ENCODE measurements around the gene PPP1R3A. TPM values are rescaled to one million over a fixed set of nuclear protein-coding genes. Genes with fewer than 3 reads are reported as not detected.

The PPP1R3A gene
- total and polyA plus RNA-seq, 2 experiments from 2014 or later = not detected

GRCh38 chr7:113878394-113878992, 40.3 kb downstream of the PPP1R3A start:
- no peak overlapping the region for H3K9ac ChIP-seq
- H3K36me3 ChIP-seq (ENCODE audit: low read depth) = no peaks in the 10 kb centered on the region
- H3K4me2 ChIP-seq (ENCODE audit: unreplicated experiment) = no peak overlapping the region
- no peaks in the 10 kb centered on the region for H3K9me2 ChIP-seq (ENCODE audit: insufficient read depth)
- H4K20me1 ChIP-seq (ENCODE audit: insufficient read depth) = no peaks in the 10 kb centered on the region
- no peak overlapping the region for H3K4me3 ChIP-seq
- in situ Hi-C loops (cut with MboI) = no loop called here
- TF ChIP-seq EZH2 (IDR thresholded peaks at IDR 0.05; ENCODE audit: insufficient read depth, poor library complexity, severe bottlenecking) = no peak
- no peak for TF ChIP-seq EZH2phosphoT487 (IDR thresholded peaks at IDR 0.05; ENCODE audit: insufficient read depth, low read depth)
- 13 to 14% methylated on average over 7 of the region's 7 CpGs for WGBS, 2 experiments (ENCODE audit: low coverage in 1 of 2, low lambda C conversion rate in 2 of 2, missing lambda C conversion rate in 2 of 2)
- no peaks in the 10 kb centered on the region for H3K27me3 ChIP-seq (replicated peaks; ENCODE audit: insufficient read depth)
- no peaks in the 10 kb centered on the region for H3K4me1 ChIP-seq (ENCODE audit: insufficient read depth)
- H3F3A ChIP-seq (ENCODE audit: insufficient read depth) = no peaks in the 10 kb centered on the region
- H2AFZ ChIP-seq = no peak overlapping the region
- no peak for DNase-seq
- H3K27ac ChIP-seq = no peak overlapping the region
- H3K79me2 ChIP-seq (ENCODE audit: insufficient read depth) = no peaks in the 10 kb centered on the region
- H3K9me3 ChIP-seq (ENCODE audit: low read depth) = no peaks in the 10 kb centered on the region

- H3K9me2 ChIP-seq (ENCODE audit: insufficient read depth) = no peaks in the 10 kb centered on the region
- H3K4me2 ChIP-seq (ENCODE audit: unreplicated experiment) = no peak overlapping the region
- TF ChIP-seq EZH2phosphoT487 (IDR thresholded peaks at IDR 0.05; ENCODE audit: insufficient read depth, low read depth) = no peak
- TF ChIP-seq EZH2 (IDR thresholded peaks at IDR 0.05; ENCODE audit: insufficient read depth, poor library complexity, severe bottlenecking) = no peak
- 14 to 16% methylated on average over 2 of the region's 2 CpGs for WGBS, 2 experiments (ENCODE audit: low coverage in 1 of 2, low lambda C conversion rate in 2 of 2, missing lambda C conversion rate in 2 of 2)
- H3K36me3 ChIP-seq (ENCODE audit: low read depth) = no peaks in the 10 kb centered on the region
- in situ Hi-C loops (cut with MboI) = no loop called here
- no peaks in the 10 kb centered on the region for H3K9me3 ChIP-seq (ENCODE audit: low read depth)
- H3K79me2 ChIP-seq (ENCODE audit: insufficient read depth) = no peaks in the 10 kb centered on the region
- no peak overlapping the region for H2AFZ ChIP-seq
- no peaks in the 10 kb centered on the region for H3K27me3 ChIP-seq (replicated peaks; ENCODE audit: insufficient read depth)
- no peaks in the 10 kb centered on the region for H3F3A ChIP-seq (ENCODE audit: insufficient read depth)
- H3K4me3 ChIP-seq = no peak overlapping the region
- H3K27ac ChIP-seq = no peak overlapping the region
- H4K20me1 ChIP-seq (ENCODE audit: insufficient read depth) = no peaks in the 10 kb centered on the region
- H3K9ac ChIP-seq = no peak overlapping the region
- no peaks in the 10 kb centered on the region for H3K4me1 ChIP-seq (ENCODE audit: insufficient read depth)
- DNase-seq = no peak
Observed at GRCh38 chr7:113875224-113875623, 43.6 kb downstream of the PPP1R3A start.

GRCh38 chr7:113873554-113874151, 45.2 kb downstream of the PPP1R3A start:
- H3K27ac ChIP-seq = no peak overlapping the region
- TF ChIP-seq EZH2phosphoT487 (IDR thresholded peaks at IDR 0.05; ENCODE audit: insufficient read depth, low read depth) (no peak), EZH2 (IDR thresholded peaks at IDR 0.05; ENCODE audit: insufficient read depth, poor library complexity, severe bottlenecking) (no peak)
- no peaks in the 10 kb centered on the region for H3F3A ChIP-seq (ENCODE audit: insufficient read depth)
- DNase-seq = no peak
- no peaks in the 10 kb centered on the region for H3K79me2 ChIP-seq (ENCODE audit: insufficient read depth)
- no peak overlapping the region for H3K4me3 ChIP-seq
- H3K9ac ChIP-seq = no peak overlapping the region
- H2AFZ ChIP-seq = no peak overlapping the region
- no peaks in the 10 kb centered on the region for H3K27me3 ChIP-seq (replicated peaks; ENCODE audit: insufficient read depth)
- H3K4me1 ChIP-seq (ENCODE audit: insufficient read depth) = no peaks in the 10 kb centered on the region
- no peaks in the 10 kb centered on the region for H3K9me2 ChIP-seq (ENCODE audit: insufficient read depth)
- in situ Hi-C loops (cut with MboI) = no loop called here
- no peaks in the 10 kb centered on the region for H3K36me3 ChIP-seq (ENCODE audit: low read depth)
- H3K9me3 ChIP-seq (ENCODE audit: low read depth) = no peaks in the 10 kb centered on the region
- H3K4me2 ChIP-seq (ENCODE audit: unreplicated experiment) = no peak overlapping the region
- H4K20me1 ChIP-seq (ENCODE audit: insufficient read depth) = no peaks in the 10 kb centered on the region
- 24 to 47% methylated on average over 2 of the region's 2 CpGs for WGBS, 2 experiments (ENCODE audit: low coverage in 1 of 2, low lambda C conversion rate in 2 of 2, missing lambda C conversion rate in 2 of 2)

- Histone ChIP-seq H3K4me2 (ENCODE audit: unreplicated experiment) (no peak overlapping the region), H3K27me3 (replicated peaks; ENCODE audit: insufficient read depth) (no peaks in the 10 kb centered on the region), H3K79me2 (ENCODE audit: insufficient read depth) (no peaks in the 10 kb centered on the region), H3K9ac (no peak overlapping the region), H3K27ac (no peak overlapping the region), H3K4me3 (no peak overlapping the region), H3K9me2 (ENCODE audit: insufficient read depth) (no peaks in the 10 kb centered on the region), H3K36me3 (ENCODE audit: low read depth) (no peaks in the 10 kb centered on the region), H3F3A (ENCODE audit: insufficient read depth) (no peaks in the 10 kb centered on the region), H2AFZ (no peak overlapping the region), H3K4me1 (ENCODE audit: insufficient read depth) (no peaks in the 10 kb centered on the region), H4K20me1 (ENCODE audit: insufficient read depth) (no peaks in the 10 kb centered on the region), H3K9me3 (ENCODE audit: low read depth) (no peaks in the 10 kb centered on the region)
- 36 to 39% methylated on average over 1 of the region's 1 CpG for WGBS, 2 experiments (ENCODE audit: low coverage in 1 of 2, low lambda C conversion rate in 2 of 2, missing lambda C conversion rate in 2 of 2)
- in situ Hi-C loops (cut with MboI) = no loop called here
- TF ChIP-seq EZH2 (IDR thresholded peaks at IDR 0.05; ENCODE audit: insufficient read depth, poor library complexity, severe bottlenecking) (no peak), EZH2phosphoT487 (IDR thresholded peaks at IDR 0.05; ENCODE audit: insufficient read depth, low read depth) (no peak)
- DNase-seq = no peak
Observed at GRCh38 chr7:113872981-113873380, 45.8 kb downstream of the PPP1R3A start.
